Measurements from ENCODE around the gene ABHD11. TPM values are rescaled to one million over a fixed set of nuclear protein-coding genes. Genes with fewer than 3 reads are reported as not detected.

The ABHD11 gene
- total and polyA plus RNA-seq, 5 experiments from 2014 or later = 5.4 to 24.9 (median 12.3) TPM

Small RNA genes within 50 kb of the gene (microRNA-seq; reads per million reads assigned to microRNA genes)
- gene MIR4284 (ENCODE audit: borderline microRNAs expressed) = not detected

Other genes with a start within 250 kb of the ABHD11 start
- 10 to 100 TPM; 71.5 to 73.0 TPM for gene BAZ1B, start 216.5 kb downstream of the ABHD11 start, total RNA-seq
- gene BAZ1B, start 216.5 kb downstream of the ABHD11 start, polyA plus RNA-seq = 10 to 100 TPM; 12.1 to 27.0 (median 17.0) TPM
- gene BCL7B, start 181.1 kb downstream of the ABHD11 start, total RNA-seq = 10 to 100 TPM; 59.5 to 64.6 TPM
- gene BCL7B, start 181.1 kb downstream of the ABHD11 start, polyA plus RNA-seq = 10 to 100 TPM; 76.6 to 96.3 (median 81.8) TPM
- gene TBL2, start 160.2 kb downstream of the ABHD11 start, total RNA-seq = 10 to 100 TPM; 30.4 to 31.2 TPM
- gene TBL2, start 160.2 kb downstream of the ABHD11 start, polyA plus RNA-seq = 10 to 100 TPM; 13.4 to 19.6 (median 18.4) TPM
- not detected for gene MLXIPL, start 114.3 kb downstream of the ABHD11 start, total RNA-seq
- gene MLXIPL, start 114.3 kb downstream of the ABHD11 start, polyA plus RNA-seq = not detected
- gene VPS37D, start 71.0 kb downstream of the ABHD11 start, total RNA-seq = 1 to 10 TPM in 1 of 2 experiments, under 1 TPM in 1; 0.63 to 1.0 TPM
- under 1 TPM in 2 of 3 donors, not detected in 1; 0.14 to 0.30 TPM for gene VPS37D, start 71.0 kb downstream of the ABHD11 start, polyA plus RNA-seq
- 10 to 100 TPM; 22.1 to 23.7 TPM for gene DNAJC30, start 55.3 kb downstream of the ABHD11 start, total RNA-seq
- gene DNAJC30, start 55.3 kb downstream of the ABHD11 start, polyA plus RNA-seq = 10 to 100 TPM; 10.1 to 13.3 (median 11.9) TPM
- gene BUD23, start 55.2 kb downstream of the ABHD11 start, total RNA-seq = 10 to 100 TPM; 67.2 to 69.7 TPM
- gene BUD23, start 55.2 kb downstream of the ABHD11 start, polyA plus RNA-seq = 100 to 1,000 TPM; 123 to 139 (median 136) TPM
- gene STX1A, start 19.1 kb downstream of the ABHD11 start, total RNA-seq = 1 to 10 TPM; 5.7 to 7.8 TPM
- 1 to 10 TPM in 2 of 3 donors, under 1 TPM in 1; 0.69 to 2.2 (median 2.1) TPM for gene STX1A, start 19.1 kb downstream of the ABHD11 start, polyA plus RNA-seq
- not detected for gene CLDN3, start 31.5 kb upstream of the ABHD11 start, total RNA-seq
- not detected for gene CLDN3, start 31.5 kb upstream of the ABHD11 start, polyA plus RNA-seq
- under 1 TPM in 1 of 2 experiments, not detected in 1; 0.36 TPM for gene CLDN4, start 92.2 kb upstream of the ABHD11 start, total RNA-seq
- gene CLDN4, start 92.2 kb upstream of the ABHD11 start, polyA plus RNA-seq = under 1 TPM in 1 of 3 donors, not detected in 2; 0.04 TPM
- gene METTL27, start 103.7 kb upstream of the ABHD11 start, total RNA-seq = 1 to 10 TPM; 3.0 to 4.4 TPM
- 1 to 10 TPM in 2 of 3 donors, under 1 TPM in 1; 0.52 to 3.2 (median 1.5) TPM for gene METTL27, start 103.7 kb upstream of the ABHD11 start, polyA plus RNA-seq
- not detected for gene TMEM270, start 122.4 kb upstream of the ABHD11 start, total RNA-seq
- not detected for gene TMEM270, start 122.4 kb upstream of the ABHD11 start, polyA plus RNA-seq